Loucy (cell line): ENCODE measurements around the gene UTRN.

Source experiments
- EZH2phosphoT487 ChIP-seq: fragments of 200-600 bp; IDR thresholded peaks from 2 replicates; pipeline ENCODE4 v1.6.1; 2018; ENCODE audit warnings: antibody characterized with exemption, mild to moderate bottlenecking, moderate library complexity, borderline replicate concordance
- TF ChIP-seq, protein P1 (sequence below): fragments of 200-600 bp; sonication (generic); conservative IDR thresholded peaks from 2 replicates; pipeline ENCODE4 v1.5.1; 2014; ENCODE audit warnings: mild to moderate bottlenecking, antibody characterized with exemption, low read length

DNA sequence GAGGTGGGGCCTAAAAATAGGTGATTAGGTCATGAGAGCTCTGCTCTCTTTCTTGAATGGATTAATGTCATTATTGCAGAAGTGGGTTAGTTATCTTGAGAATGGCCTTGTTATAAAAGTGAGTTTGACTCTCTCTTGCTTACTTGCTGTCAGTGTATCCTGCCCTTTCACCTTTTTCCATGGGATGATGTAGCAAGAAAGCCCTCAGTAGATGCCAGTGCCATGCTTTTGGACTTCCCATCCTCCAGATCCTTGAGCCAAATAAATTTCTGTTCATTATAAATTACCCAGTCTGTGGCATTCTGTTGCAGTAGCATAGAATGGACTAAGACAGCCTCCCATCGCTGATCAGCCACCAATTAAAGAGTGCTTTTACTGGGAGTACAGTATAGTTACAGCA, 40.1 kb downstream of the UTRN start:
- TF ChIP-seq, protein P1, sequence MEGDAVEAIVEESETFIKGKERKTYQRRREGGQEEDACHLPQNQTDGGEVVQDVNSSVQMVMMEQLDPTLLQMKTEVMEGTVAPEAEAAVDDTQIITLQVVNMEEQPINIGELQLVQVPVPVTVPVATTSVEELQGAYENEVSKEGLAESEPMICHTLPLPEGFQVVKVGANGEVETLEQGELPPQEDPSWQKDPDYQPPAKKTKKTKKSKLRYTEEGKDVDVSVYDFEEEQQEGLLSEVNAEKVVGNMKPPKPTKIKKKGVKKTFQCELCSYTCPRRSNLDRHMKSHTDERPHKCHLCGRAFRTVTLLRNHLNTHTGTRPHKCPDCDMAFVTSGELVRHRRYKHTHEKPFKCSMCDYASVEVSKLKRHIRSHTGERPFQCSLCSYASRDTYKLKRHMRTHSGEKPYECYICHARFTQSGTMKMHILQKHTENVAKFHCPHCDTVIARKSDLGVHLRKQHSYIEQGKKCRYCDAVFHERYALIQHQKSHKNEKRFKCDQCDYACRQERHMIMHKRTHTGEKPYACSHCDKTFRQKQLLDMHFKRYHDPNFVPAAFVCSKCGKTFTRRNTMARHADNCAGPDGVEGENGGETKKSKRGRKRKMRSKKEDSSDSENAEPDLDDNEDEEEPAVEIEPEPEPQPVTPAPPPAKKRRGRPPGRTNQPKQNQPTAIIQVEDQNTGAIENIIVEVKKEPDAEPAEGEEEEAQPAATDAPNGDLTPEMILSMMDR = no peak
- TF ChIP-seq EZH2phosphoT487 = no peak
